ENCODE results near the gene AGAP3.

AGAP3 gene

GRCh38 chr7:151074817-151075661 lies 11.2 kb upstream of the AGAP3 start:
- DNase-seq, result no peak

GRCh38 chr7:151075662-151075971 lies 10.7 kb upstream of the AGAP3 start:
- no peak for DNase-seq

GRCh38 chr7:151075978-151076426 lies 10.3 kb upstream of the AGAP3 start:
- no peak for DNase-seq

GRCh38 chr7:151076863-151077704 lies 9.2 kb upstream of the AGAP3 start:
- no peak for DNase-seq

GRCh38 chr7:151077705-151078232 lies 8.5 kb upstream of the AGAP3 start:
- no peak for DNase-seq

GRCh38 chr7:151078233-151079040 lies 7.8 kb upstream of the AGAP3 start:
- DNase-seq, result no peak

- no peak for DNase-seq
Measured at GRCh38 chr7:151079199-151079910, 6.9 kb upstream of the AGAP3 start.

- no peak for DNase-seq
Measured at GRCh38 chr7:151080067-151080521, 6.2 kb upstream of the AGAP3 start.

GRCh38 chr7:151080522-151081169 lies 5.6 kb upstream of the AGAP3 start, which contains the start of gene FASTK:
Gene FASTK, minus strand, starts transcription at chr7:151080809. Its CDS starts 43 bp downstream, at chr7:151080766.
- peak; percentile 95 for DNase-seq

GRCh38 chr7:151081170-151082101 lies 4.8 kb upstream of the AGAP3 start:
- peak; percentile 49 for DNase-seq

GRCh38 chr7:151082141-151083070 lies 3.9 kb upstream of the AGAP3 start:
- peak; percentile 35 for DNase-seq

GRCh38 chr7:151083071-151083823 lies 3.0 kb upstream of the AGAP3 start, which contains the start of gene TMUB1:
Gene TMUB1, minus strand, starts transcription at chr7:151083493. Its CDS starts 930 bp downstream, at chr7:151082563.
- peak; percentile 84 for DNase-seq

GRCh38 chr7:151083824-151084160 lies 2.5 kb upstream of the AGAP3 start:
- no peak for DNase-seq

GRCh38 chr7:151085329-151085690 lies 965 bp upstream of the AGAP3 start:
- DNase-seq, result no peak

- peak; percentile 80 for DNase-seq
Measured at GRCh38 chr7:151086802-151087244, 548 bp downstream of the AGAP3 start.

- DNase-seq, result peak; percentile 69
Measured at GRCh38 chr7:151087245-151088018, 1.2 kb downstream of the AGAP3 start.

Data from retina (tissue), 1 donor.